Nephron (organoid): Measurements from ENCODE around the gene PPFIA4.

Source experiments
- H3K27ac Mint-ChIP-seq, 3 experiments: 2 replicates each; pipeline ENCODE4 v1.8.0; 2020; ENCODE audit warnings: mixed read lengths in 3 of 3, mild to moderate bottlenecking in 2 of 3, moderate library complexity in 1 of 3
- H3K27me3 Mint-ChIP-seq: 2 replicates; pipeline ENCODE4 v1.8.0; 2021; ENCODE audit warnings: low read depth, mild to moderate bottlenecking, moderate library complexity, mixed read lengths
- H3K36me3 Mint-ChIP-seq: 2 replicates; pipeline ENCODE4 v1.8.0; 2020; ENCODE audit warnings: low read depth, mixed read lengths
- H3K4me1 Mint-ChIP-seq: 2 replicates; pipeline ENCODE4 v1.8.0; 2020; ENCODE audit warnings: mixed read lengths
- H3K4me3 Mint-ChIP-seq, 3 experiments: 2 replicates each; pipeline ENCODE4 v1.8.0; 2020; ENCODE audit warnings: mild to moderate bottlenecking in 3 of 3, mixed read lengths in 3 of 3, moderate library complexity in 2 of 3
- H3K9me3 Mint-ChIP-seq: 2 replicates; pipeline ENCODE4 v1.8.0; 2020; ENCODE audit warnings: mixed read lengths
- CTCF ChIP-seq, 3 experiments: fragments of 200-600 bp; sonication (generic); IDR thresholded peaks; one replicate each; pipeline ENCODE4 v1.5.0; 2021; ENCODE audit warnings: antibody characterized with exemption in 3 of 3; ENCODE audit not compliant: unreplicated experiment in 3 of 3

PPFIA4 gene

GRCh38 chr1:203069030-203069747, 42.9 kb downstream of the PPFIA4 start:
- H3K9me3 Mint-ChIP-seq: no peaks in the 10 kb centered on the region

GRCh38 chr1:203072002-203072602, 45.8 kb downstream of the PPFIA4 start:
- Mint-ChIP-seq H3K36me3 (peaks cover 12% of the 10 kb centered on the region), H3K27ac (peak overlapping the region; percentile 28 to 90 (median 62)), H3K9me3 (no peaks in the 10 kb centered on the region), H3K27me3 (peaks cover 22% of the 10 kb centered on the region), H3K4me3 (peak overlapping the region in 2 of 3 experiments; percentile 10 to 53), H3K4me1 (peaks cover 72% of the 10 kb centered on the region)
- no peak for TF ChIP-seq CTCF (IDR thresholded peaks at IDR 0.05; ENCODE audit: unreplicated experiment in 3 of 3)

More at GRCh38 chr1:203069030-203069747, 42.9 kb downstream of the PPFIA4 start:
- peak overlapping the region; percentile 95 to 98 (median 96) for H3K27ac Mint-ChIP-seq
- peak overlapping the region; percentile 17 to 56 (median 48) for H3K4me3 Mint-ChIP-seq
- H3K4me1 Mint-ChIP-seq: peaks cover 86% of the 10 kb centered on the region
- H3K36me3 Mint-ChIP-seq: peaks cover 20% of the 10 kb centered on the region
- no peak for TF ChIP-seq CTCF (IDR thresholded peaks at IDR 0.05; ENCODE audit: unreplicated experiment in 3 of 3)
- peaks cover 10% of the 10 kb centered on the region for H3K27me3 Mint-ChIP-seq

GRCh38 chr1:203072911-203073310, 46.6 kb downstream of the PPFIA4 start:
- H3K27me3 Mint-ChIP-seq: peaks cover 22% of the 10 kb centered on the region
- H3K36me3 Mint-ChIP-seq: peaks cover 12% of the 10 kb centered on the region
- H3K27ac Mint-ChIP-seq: peak overlapping the region in 2 of 3 experiments; percentile 62 to 90
- H3K9me3 Mint-ChIP-seq: no peaks in the 10 kb centered on the region
- H3K4me1 Mint-ChIP-seq: peaks cover 64% of the 10 kb centered on the region
- H3K4me3 Mint-ChIP-seq: no peak overlapping the region
- TF ChIP-seq CTCF (IDR thresholded peaks at IDR 0.05; ENCODE audit: unreplicated experiment in 3 of 3): no peak

- Mint-ChIP-seq H3K36me3 (peaks cover 12% of the 10 kb centered on the region), H3K27ac (peak overlapping the region in 1 of 3 experiments; percentile 62), H3K4me1 (peaks cover 58% of the 10 kb centered on the region), H3K4me3 (no peak overlapping the region), H3K27me3 (peaks cover 27% of the 10 kb centered on the region), H3K9me3 (no peaks in the 10 kb centered on the region)
- TF ChIP-seq CTCF (IDR thresholded peaks at IDR 0.05; ENCODE audit: unreplicated experiment in 3 of 3): no peak
Observed at GRCh38 chr1:203073469-203073868, 47.2 kb downstream of the PPFIA4 start.

GRCh38 chr1:203074610-203075009, 48.3 kb downstream of the PPFIA4 start:
- Mint-ChIP-seq H3K4me1 (peaks cover 51% of the 10 kb centered on the region), H3K9me3 (no peaks in the 10 kb centered on the region), H3K36me3 (peaks cover 12% of the 10 kb centered on the region), H3K4me3 (peak overlapping the region in 1 of 3 experiments; percentile 21), H3K27ac (no peak overlapping the region), H3K27me3 (peaks cover 27% of the 10 kb centered on the region)
- no peak for TF ChIP-seq CTCF (IDR thresholded peaks at IDR 0.05; ENCODE audit: unreplicated experiment in 3 of 3)
